Measurements from ENCODE around the gene ASTN1. TPM values are rescaled to one million over a fixed set of nuclear protein-coding genes. Genes with fewer than 3 reads are reported as not detected.

The ASTN1 gene
- total RNA-seq, 1 experiment from 2014 or later = 0.05 TPM

DNA sequence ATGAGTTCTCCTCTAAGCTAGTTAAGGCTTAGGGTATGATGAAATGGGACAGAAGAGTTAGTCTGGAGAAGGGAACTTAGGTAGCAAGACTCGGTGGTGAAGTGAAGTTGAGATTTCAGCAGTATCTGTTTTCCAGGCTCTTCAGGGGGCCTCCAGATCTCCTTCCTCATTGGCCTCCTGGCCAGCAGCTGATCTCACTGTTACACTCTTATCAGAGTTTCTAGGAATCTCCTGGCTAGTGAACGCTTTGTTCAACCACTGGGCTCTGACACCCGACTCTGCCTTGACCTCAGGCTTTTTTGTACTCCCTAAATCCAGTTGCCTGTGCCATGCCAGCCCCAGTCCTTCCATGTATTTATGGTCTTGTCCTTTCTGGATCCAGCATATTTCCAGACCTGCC lies 311.0 kb downstream of the ASTN1 start:
- CTCF ChIA-PET = no interaction called here
- Histone ChIP-seq H3K4me1 (ENCODE audit: control insufficient read depth, insufficient read depth, low read length) (no peaks in the 10 kb centered on the region), H3K36me3 (ENCODE audit: control insufficient read depth, insufficient read depth, low read length) (no peaks in the 10 kb centered on the region), H3K27me3 (ENCODE audit: control insufficient read depth, insufficient read depth, low read length) (no peaks in the 10 kb centered on the region), H3K9me3 (ENCODE audit: control insufficient read depth, insufficient read depth, low read depth, low read length) (no peaks in the 10 kb centered on the region), H3K4me3 (ENCODE audit: low read depth in 2 of 2, low read length in 2 of 2) (no peak overlapping the region), H3K27ac (ENCODE audit: low read length) (no peak overlapping the region)
- POLR2A ChIA-PET = no interaction called here
- in situ Hi-C loops (cut with HindIII; ENCODE audit: low pct_unique_long_range_greater_than_20kb, low sequenced_read_pairs) = no loop called here
- intact Hi-C loops (cut with micrococcal nuclease; ENCODE audit: unreplicated experiment) = no loop called here
- ATAC-seq (no peak), DNase-seq (ENCODE audit: low read depth, low spot score) (no peak)
- TF ChIP-seq TCF7L2 (IDR thresholded peaks at IDR 0.05; ENCODE audit: low read depth, low read length) = no peak
- no TSS peak for BruUV-seq (replicated peaks)

DNA sequence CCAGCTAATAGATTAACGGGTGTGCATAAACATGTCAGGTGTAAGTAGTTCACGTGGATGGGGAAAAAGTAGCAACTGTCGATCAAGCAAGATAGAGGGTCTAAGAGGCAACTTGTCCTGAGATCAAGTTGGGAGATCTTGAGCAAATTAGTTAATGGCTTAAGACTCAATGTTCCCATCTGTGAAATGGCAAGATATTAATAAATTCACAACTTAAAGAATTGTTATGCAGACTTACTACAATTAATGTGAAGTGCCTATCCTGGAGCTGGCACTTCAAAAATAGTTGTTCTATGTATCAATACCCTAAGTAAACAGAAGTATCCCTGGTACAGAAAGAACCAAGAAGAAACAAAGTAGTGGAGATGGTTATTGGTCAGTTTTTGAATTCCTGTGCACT lies 312.4 kb downstream of the ASTN1 start:
- no peaks in the 10 kb centered on the region for H3K4me1 ChIP-seq (ENCODE audit: control insufficient read depth, insufficient read depth, low read length)
- no peak overlapping the region for H3K4me3 ChIP-seq (ENCODE audit: low read depth in 2 of 2, low read length in 2 of 2)
- no peaks in the 10 kb centered on the region for H3K36me3 ChIP-seq (ENCODE audit: control insufficient read depth, insufficient read depth, low read length)
- no peak for DNase-seq (ENCODE audit: low read depth, low spot score)
- ChIA-PET POLR2A (no interaction called here), CTCF (no interaction called here)
- H3K27ac ChIP-seq (ENCODE audit: low read length) = no peak overlapping the region
- in situ Hi-C loops (cut with HindIII; ENCODE audit: low pct_unique_long_range_greater_than_20kb, low sequenced_read_pairs) (no loop called here), intact Hi-C loops (cut with micrococcal nuclease; ENCODE audit: unreplicated experiment) (no loop called here)
- ATAC-seq = no peak
- no TSS peak for BruUV-seq (replicated peaks)
- no peaks in the 10 kb centered on the region for H3K9me3 ChIP-seq (ENCODE audit: control insufficient read depth, insufficient read depth, low read depth, low read length)
- H3K27me3 ChIP-seq (ENCODE audit: control insufficient read depth, insufficient read depth, low read length) = no peaks in the 10 kb centered on the region
- TF ChIP-seq, protein P1, sequence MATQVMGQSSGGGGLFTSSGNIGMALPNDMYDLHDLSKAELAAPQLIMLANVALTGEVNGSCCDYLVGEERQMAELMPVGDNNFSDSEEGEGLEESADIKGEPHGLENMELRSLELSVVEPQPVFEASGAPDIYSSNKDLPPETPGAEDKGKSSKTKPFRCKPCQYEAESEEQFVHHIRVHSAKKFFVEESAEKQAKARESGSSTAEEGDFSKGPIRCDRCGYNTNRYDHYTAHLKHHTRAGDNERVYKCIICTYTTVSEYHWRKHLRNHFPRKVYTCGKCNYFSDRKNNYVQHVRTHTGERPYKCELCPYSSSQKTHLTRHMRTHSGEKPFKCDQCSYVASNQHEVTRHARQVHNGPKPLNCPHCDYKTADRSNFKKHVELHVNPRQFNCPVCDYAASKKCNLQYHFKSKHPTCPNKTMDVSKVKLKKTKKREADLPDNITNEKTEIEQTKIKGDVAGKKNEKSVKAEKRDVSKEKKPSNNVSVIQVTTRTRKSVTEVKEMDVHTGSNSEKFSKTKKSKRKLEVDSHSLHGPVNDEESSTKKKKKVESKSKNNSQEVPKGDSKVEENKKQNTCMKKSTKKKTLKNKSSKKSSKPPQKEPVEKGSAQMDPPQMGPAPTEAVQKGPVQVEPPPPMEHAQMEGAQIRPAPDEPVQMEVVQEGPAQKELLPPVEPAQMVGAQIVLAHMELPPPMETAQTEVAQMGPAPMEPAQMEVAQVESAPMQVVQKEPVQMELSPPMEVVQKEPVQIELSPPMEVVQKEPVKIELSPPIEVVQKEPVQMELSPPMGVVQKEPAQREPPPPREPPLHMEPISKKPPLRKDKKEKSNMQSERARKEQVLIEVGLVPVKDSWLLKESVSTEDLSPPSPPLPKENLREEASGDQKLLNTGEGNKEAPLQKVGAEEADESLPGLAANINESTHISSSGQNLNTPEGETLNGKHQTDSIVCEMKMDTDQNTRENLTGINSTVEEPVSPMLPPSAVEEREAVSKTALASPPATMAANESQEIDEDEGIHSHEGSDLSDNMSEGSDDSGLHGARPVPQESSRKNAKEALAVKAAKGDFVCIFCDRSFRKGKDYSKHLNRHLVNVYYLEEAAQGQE (IDR thresholded peaks at IDR 0.05; ENCODE audit: insufficient read depth in 1 of 2, low read depth in 2 of 2, low read length in 1 of 2) = no peak
- TF ChIP-seq, protein P2, sequence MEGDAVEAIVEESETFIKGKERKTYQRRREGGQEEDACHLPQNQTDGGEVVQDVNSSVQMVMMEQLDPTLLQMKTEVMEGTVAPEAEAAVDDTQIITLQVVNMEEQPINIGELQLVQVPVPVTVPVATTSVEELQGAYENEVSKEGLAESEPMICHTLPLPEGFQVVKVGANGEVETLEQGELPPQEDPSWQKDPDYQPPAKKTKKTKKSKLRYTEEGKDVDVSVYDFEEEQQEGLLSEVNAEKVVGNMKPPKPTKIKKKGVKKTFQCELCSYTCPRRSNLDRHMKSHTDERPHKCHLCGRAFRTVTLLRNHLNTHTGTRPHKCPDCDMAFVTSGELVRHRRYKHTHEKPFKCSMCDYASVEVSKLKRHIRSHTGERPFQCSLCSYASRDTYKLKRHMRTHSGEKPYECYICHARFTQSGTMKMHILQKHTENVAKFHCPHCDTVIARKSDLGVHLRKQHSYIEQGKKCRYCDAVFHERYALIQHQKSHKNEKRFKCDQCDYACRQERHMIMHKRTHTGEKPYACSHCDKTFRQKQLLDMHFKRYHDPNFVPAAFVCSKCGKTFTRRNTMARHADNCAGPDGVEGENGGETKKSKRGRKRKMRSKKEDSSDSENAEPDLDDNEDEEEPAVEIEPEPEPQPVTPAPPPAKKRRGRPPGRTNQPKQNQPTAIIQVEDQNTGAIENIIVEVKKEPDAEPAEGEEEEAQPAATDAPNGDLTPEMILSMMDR (IDR thresholded peaks at IDR 0.05) = no peak

DNA sequence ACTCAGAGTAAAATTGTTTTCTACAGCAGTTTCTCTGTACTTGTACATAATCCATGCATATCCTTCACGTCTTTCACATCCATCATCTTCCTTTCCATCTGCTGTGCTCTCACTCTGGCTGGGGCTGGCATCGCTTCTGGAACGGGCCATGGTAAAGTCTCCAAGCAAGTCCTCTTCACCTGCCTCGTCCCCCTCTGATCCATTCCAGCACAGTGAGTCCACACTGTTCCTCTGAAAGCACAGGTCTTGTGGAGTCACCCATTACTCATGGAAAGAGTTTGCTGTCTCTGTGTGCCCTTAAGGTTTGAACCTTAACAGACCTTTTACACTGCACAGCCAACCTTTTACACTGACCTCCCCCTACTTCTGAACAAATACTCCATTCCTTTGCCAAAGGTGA lies 313.6 kb downstream of the ASTN1 start:
- ATAC-seq = no peak
- Histone ChIP-seq H3K4me3 (ENCODE audit: low read depth in 2 of 2, low read length in 2 of 2) (no peak overlapping the region), H3K4me1 (ENCODE audit: control insufficient read depth, insufficient read depth, low read length) (no peaks in the 10 kb centered on the region), H3K9me3 (ENCODE audit: control insufficient read depth, insufficient read depth, low read depth, low read length) (no peaks in the 10 kb centered on the region), H3K27me3 (ENCODE audit: control insufficient read depth, insufficient read depth, low read length) (no peaks in the 10 kb centered on the region), H3K36me3 (ENCODE audit: control insufficient read depth, insufficient read depth, low read length) (no peaks in the 10 kb centered on the region), H3K27ac (ENCODE audit: low read length) (no peak overlapping the region)
- ChIA-PET POLR2A (no interaction called here), CTCF (no interaction called here)
- intact Hi-C loops (cut with micrococcal nuclease; ENCODE audit: unreplicated experiment) = no loop called here
- TF ChIP-seq, protein P2 (IDR thresholded peaks at IDR 0.05) = no peak
- no peak for TF ChIP-seq SIN3A (IDR thresholded peaks at IDR 0.05; ENCODE audit: borderline replicate concordance, insufficient read depth, low read depth, low read length)
- no peak for TF ChIP-seq POLR2AphosphoS5 (IDR thresholded peaks at IDR 0.05; ENCODE audit: low read depth, low read length)
- TF ChIP-seq TCF7L2 (IDR thresholded peaks at IDR 0.05; ENCODE audit: low read depth, low read length) = no peak
- TF ChIP-seq, protein P1 (IDR thresholded peaks at IDR 0.05; ENCODE audit: insufficient read depth in 1 of 2, low read depth in 2 of 2, low read length in 1 of 2) = no peak
- DNase-seq (ENCODE audit: low read depth, low spot score) = no peak
- in situ Hi-C loops (cut with HindIII; ENCODE audit: low pct_unique_long_range_greater_than_20kb, low sequenced_read_pairs) = no loop called here
- no TSS peak for BruUV-seq (replicated peaks)

Data from Panc1 (cell line).